GM21723 (cell line): Measurements from ENCODE around the gene RNF215.
A peak's percentile ranks its signal among the peaks of the same experiment; 100 is the strongest.

Source experiments
- ATAC-seq: cut with Tn5 transposase; IDR thresholded peaks from one replicate; pipeline ENCODE4 v1.9.1; 2021; ENCODE audit warnings: mild to moderate bottlenecking, moderate library complexity; ENCODE audit not compliant: unreplicated experiment

The RNF215 gene

DNA sequence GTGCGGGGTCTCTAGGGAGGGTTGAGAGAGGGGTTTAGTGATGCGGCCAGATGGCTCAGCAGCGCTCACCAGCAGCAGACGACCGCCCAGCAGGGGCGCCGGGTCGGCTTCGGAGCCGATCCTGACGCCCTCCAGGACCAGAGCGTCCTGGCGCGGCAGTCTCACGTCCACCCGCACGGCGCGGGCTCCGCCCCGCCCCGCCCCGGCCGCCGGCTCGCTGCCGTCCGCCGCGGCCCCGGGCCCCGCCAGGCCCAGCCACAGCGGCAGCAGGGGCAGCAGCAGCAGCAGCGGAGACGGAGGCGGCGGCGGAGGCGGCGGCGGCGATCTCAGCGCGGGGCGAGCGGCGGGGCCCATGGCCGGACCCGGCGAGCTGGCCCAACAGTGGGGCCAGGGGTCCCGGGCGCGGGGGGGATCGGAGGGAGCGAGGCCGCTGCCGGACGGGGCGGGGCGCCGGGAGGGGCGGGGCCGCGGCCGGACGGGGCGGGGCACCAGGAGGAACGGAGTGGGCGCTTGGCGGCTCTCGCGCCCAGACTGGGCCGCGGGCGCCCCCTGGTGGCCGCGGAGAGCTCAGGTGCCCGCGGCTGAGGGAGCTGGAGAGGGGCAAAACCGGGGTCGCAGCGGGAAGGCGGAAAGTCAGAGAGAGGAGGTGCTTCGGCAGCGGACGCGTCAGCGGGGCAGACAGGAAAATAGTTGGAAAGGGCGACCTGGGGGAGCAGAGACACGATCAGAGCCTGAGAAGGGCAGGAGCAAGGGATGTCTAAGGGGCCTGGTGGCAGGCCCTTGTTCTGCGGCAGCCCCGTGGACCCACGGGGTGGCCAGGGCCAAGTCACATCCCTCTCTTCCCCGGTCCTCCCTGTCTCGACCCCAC lies at the start of gene RNF215:
Gene RNF215 (minus strand): TSS at position 452 of the 868 bp plus-strand sequence. CDS start 98 bp downstream, at position 354.
- ATAC-seq: peak; percentile 72

DNA sequence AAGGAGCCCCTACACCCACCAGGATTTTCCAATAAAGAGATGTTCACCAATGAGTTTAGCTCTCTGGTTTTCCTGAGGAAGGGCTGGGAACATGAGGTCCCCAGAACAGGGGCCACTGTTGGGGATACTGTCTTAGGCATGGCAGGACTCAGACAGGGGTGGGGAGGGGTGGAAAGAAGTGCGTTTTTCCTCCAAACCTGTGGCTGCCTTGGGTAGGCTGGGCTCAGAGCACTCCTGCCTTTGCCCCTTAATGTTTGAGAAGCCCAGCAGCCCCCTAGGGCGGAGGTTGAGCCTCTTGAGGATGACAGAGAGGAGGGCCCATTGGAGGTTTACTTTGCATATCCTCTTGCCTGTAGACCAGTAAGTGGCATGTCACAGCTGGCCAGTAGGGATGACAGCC lies 49.0 kb upstream of the RNF215 start:
- ATAC-seq: no peak

DNA sequence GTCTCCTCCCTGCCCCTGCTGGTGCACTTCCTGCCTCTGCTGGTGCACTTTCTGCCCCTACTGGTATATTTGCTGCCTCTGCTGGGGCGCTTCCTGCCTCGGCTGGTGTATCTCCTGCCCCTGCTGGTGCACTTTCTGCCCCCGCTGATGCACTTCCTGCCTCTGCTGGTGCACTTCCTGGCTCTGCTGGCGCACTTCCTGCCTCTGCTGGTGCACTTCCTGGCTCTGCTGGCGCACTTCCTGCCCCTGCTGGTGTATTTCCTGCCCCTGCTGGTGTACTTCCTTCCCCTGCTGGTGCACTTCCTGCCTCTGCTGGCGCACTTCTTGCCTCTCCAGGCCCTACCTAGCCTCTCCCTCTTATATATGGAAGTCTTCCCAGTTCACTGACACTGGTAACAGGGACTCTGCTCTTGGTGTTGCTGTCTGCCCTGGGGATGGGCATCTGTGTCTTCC lies 48.5 kb upstream of the RNF215 start:
- no peak for ATAC-seq

GRCh38 chr22:30434843-30435242 lies 47.6 kb upstream of the RNF215 start:
- ATAC-seq: no peak

GRCh38 chr22:30433773-30434172 lies 46.6 kb upstream of the RNF215 start:
- ATAC-seq: no peak

GRCh38 chr22:30433227-30433626 lies 46.0 kb upstream of the RNF215 start:
- ATAC-seq: no peak

GRCh38 chr22:30432520-30432919 lies 45.3 kb upstream of the RNF215 start:
- no peak for ATAC-seq

DNA sequence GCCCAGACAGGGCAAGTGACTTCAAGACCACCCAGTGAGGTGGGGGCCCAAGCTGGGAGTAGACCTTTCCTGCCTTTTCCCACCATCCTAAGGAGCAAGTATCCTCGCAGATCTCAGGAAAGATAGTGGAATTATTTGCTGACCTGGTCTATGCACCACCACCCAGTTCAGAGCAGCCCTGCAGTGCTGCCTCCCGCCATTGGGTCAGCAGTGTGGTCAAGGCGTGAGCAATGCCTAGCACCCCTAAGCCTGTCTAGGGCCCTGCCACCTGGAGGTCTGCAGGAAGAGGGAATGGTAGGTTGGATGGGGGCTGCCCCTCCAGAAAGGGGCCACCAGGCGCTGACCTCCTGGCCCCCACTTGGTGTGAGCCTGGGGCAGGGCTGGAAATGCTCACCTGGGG lies 44.9 kb upstream of the RNF215 start:
- no peak for ATAC-seq

DNA sequence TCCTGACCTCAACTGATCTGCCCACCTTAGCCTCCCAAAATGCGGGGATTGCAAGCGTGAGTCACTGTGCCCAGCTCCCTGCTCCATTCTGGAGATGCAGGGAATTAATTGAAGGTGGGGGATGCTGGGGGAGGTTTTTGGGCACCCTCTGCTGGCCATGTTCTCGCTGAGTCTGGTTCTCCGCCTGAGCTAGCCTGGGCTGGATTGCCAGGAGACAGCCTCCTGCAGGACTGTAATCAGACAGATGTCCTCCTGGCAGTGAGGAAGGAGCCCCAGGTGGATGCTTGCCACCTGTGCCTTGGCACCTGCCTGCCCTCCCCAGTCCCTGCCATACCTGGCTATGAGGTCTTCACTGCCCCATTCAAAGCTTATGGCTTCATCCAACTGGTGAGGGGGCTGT lies 43.7 kb upstream of the RNF215 start:
- ATAC-seq: no peak

GRCh38 chr22:30429887-30430286 lies 42.7 kb upstream of the RNF215 start:
- no peak for ATAC-seq

GRCh38 chr22:30427871-30428270 lies 40.7 kb upstream of the RNF215 start:
- ATAC-seq: no peak

DNA sequence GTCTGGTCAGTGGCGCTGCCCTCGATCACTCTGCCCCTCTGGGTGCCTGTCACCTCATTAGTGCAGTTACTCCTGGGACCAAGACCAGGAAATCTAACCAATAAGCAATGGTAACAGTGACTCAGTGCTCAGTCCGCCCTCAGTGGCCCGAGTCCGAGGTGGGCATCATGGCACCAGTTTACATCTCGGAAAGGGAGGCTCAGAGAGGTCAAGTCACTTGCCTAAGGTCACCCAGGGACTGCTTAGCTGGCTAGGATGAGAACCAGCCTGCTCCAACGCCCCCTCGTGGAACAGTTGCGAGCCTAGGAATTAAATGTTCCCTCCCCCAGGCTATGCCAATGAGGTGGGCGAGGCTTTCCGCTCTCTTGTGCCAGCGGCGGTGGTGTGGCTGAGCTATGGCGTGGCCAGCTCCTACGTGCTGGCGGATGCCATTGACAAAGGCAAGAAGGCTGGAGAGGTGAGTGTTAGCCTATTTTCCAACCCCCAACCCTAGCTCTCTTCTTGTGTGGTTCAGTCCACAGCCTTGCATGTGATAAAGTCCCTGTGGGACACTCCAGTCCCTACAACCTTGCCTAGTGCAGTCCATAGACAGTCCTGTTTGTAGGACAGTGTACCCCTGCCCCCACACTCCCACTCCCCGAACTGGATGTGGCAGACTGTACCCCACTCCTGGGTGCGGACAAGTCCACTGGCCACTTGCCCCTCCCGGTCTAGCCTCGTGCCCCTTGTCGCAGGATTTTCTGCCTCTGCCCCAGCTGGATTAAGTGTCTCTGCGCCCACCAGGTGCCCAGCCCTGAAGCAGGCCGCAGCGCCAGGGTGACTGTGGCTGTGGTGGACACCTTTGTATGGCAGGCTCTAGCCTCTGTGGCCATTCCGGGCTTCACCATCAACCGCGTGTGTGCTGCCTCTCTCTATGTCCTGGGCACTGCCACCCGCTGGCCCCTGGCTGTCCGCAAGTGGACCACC lies 39.5 kb upstream of the RNF215 start:
- ATAC-seq: no peak

GRCh38 chr22:30425616-30426387 lies 38.6 kb upstream of the RNF215 start, which contains the start of gene MTFP1:
Gene MTFP1 (plus strand): TSS chr22:30425768. CDS start chr22:30425880, 112 bp downstream.
- ATAC-seq: no peak

DNA sequence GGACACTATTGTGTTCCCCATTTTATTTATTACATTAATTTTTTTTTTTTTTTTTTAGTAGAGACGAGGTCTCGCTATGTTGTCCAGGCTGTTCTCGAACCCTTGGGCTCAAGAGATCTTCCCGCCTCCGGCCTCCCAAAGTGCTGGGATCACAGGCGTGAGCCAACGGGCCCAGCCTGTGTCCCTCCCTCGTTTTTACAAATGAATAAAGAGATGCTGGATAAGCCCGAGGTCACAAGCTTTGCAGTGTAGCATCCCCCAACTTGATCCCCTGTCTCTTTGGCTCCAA lies 38.1 kb upstream of the RNF215 start:
- no peak for ATAC-seq

GRCh38 chr22:30424534-30425326 lies 37.5 kb upstream of the RNF215 start:
- ATAC-seq: no peak

DNA sequence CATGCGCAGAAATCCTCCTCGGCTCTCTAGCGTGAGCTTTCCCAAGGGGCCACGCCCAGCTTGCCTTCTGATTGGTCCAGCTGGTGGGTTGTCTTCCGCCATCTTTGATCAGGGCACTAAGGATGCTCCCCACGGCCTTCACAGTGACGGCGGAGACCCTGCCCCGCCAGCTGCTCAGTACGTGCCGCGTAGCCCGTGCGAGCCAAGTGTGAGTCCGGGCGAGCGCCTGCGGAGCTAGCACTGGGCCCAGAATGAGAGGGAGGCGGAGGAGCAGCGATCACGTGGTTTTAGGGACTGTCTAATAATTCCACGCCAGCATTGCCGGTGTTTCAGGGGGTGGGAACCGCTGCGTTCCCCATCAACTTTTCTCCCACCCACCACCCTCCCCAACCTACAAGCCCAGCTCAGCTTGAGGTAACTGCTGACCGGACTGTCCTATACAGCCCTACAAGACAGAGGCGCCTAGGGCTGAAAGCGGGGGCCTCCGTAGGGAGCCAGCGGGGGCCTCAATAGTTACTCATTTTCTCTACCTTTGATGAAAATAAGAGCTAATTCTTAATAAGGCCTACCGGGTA lies 36.8 kb upstream of the RNF215 start:
- ATAC-seq: peak; percentile 80

DNA sequence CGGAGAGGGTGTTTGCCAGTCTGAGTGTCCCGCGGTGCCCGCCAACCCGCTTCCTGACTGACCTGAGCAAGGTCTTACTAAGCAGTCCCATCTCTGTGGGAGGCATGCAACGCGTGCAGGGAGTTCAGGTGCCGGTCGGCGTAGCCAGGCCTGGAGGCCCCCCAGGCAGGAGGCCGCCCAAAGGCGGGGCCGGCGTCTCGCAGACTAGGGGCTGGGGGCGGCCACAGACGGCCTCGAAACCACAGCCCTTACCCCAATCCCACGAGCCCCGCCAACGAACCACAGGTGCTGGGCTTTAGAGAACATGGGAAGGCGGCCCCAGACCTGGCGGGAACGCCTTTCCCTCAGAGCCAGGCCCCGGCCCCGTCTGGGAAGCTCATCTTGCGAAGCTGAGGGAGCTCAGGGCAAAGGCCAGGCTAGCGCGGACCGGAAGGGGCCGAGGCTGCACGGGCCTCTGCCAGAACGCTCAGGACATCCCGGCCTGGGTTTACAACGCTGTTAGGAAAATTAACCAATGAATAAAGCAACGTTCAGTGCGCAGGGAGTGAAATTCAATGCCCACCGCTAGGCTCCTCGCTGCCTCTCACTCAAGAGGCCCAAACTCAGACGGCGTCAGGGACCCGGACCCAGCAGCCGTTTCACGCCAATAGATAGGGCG lies 36.2 kb upstream of the RNF215 start:
- peak; percentile 25 for ATAC-seq

GRCh38 chr22:30422481-30423300 lies 35.5 kb upstream of the RNF215 start:
- ATAC-seq: no peak
